GM12872 (cell line): ENCODE results near the gene TFIP11.
A peak's percentile ranks its signal among the peaks of the same experiment; 100 is the strongest.

Experiments
- CTCF ChIP-seq: IDR thresholded peaks from 3 replicates; pipeline ENCODE4 v1.5.1; 2011; ENCODE audit warnings: low read depth, mild to moderate bottlenecking, low read length, moderate library complexity; ENCODE audit not compliant: insufficient read depth

The TFIP11 gene

GRCh38 chr22:26502688-26503561 is 9.3 kb downstream of the TFIP11 start:
- peak; percentile 74 for TF ChIP-seq CTCF

- TF ChIP-seq CTCF = no peak
Observed at GRCh38 chr22:26501996-26502395, 10.3 kb downstream of the TFIP11 start.

GRCh38 chr22:26499188-26499703 is 13.0 kb downstream of the TFIP11 start:
- no peak for TF ChIP-seq CTCF

- TF ChIP-seq CTCF = no peak
Observed at GRCh38 chr22:26496456-26496855, 15.8 kb downstream of the TFIP11 start.

GRCh38 chr22:26494506-26494905 is 17.8 kb downstream of the TFIP11 start:
- no peak for TF ChIP-seq CTCF

GRCh38 chr22:26492220-26492619 is 20.1 kb downstream of the TFIP11 start:
- no peak for TF ChIP-seq CTCF

GRCh38 chr22:26489447-26490036 is 22.7 kb downstream of the TFIP11 start:
- no peak for TF ChIP-seq CTCF
